Vagina (tissue), 2 donors: ENCODE results near the gene IL23A.
"Not testable (repeated sequence)": the region's sequence is repeated elsewhere in the genome, so short reads cannot be mapped to it uniquely, and the experiment has no call there.

Source experiments
- CTCF ChIP-seq, 3 experiments: fragments of 450-650 bp in 2 of 3; fragments of 200-600 bp in 1 of 3; sonication (generic) in 1 of 3; IDR thresholded peaks; one replicate each; pipeline ENCODE4 v1.5.1; 2017 to 2019; ENCODE audit warnings: antibody characterized with exemption in 3 of 3, mild to moderate bottlenecking in 2 of 3, moderate library complexity in 2 of 3
- POLR2A ChIP-seq, 2 donors: fragments of 450-650 bp; IDR thresholded peaks; one replicate each; pipeline ENCODE4 v1.6.1; 2017; ENCODE audit warnings: antibody characterized with exemption in 2 of 2, mild to moderate bottlenecking in 2 of 2, moderate library complexity in 2 of 2

- TF ChIP-seq CTCF, POLR2A (IDR thresholded peaks at IDR 0.05): not testable (repeated sequence)
Observed at GRCh38 chr12:56321610-56322009, 17.1 kb upstream of the IL23A start.
